DOHH2 (cell line): ENCODE data around the gene WFDC10B.
"Not testable (repeated sequence)": the region's sequence is repeated elsewhere in the genome, so short reads cannot be mapped to it uniquely, and the experiment has no call there.

Experiments used
- H3F3A ChIP-seq: fragments of 200-600 bp; sonication (generic), shearing (Covaris generic); 2 replicates; pipeline ENCODE4 v1.6.0; 2016; ENCODE audit warnings: antibody characterized with exemption, mild to moderate bottlenecking; ENCODE audit not compliant: control insufficient read depth, insufficient read depth
- H3K27ac ChIP-seq: fragments of 200-600 bp; sonication (generic); 2 replicates; pipeline ENCODE4 v1.5.1; 2014; ENCODE audit warnings: low read depth, mild to moderate bottlenecking, low read length, moderate library complexity
- H3K27me3 ChIP-seq: fragments of 200-600 bp; sonication (generic); 2 replicates; pipeline ENCODE4 v1.6.1; 2014; ENCODE audit warnings: mild to moderate bottlenecking, low read length, mixed read lengths; ENCODE audit not compliant: control insufficient read depth
- H3K36me3 ChIP-seq: fragments of 200-600 bp; sonication (generic); 2 replicates; pipeline ENCODE4 v1.6.1; 2014; ENCODE audit warnings: mild to moderate bottlenecking, low read length, moderate library complexity, mixed read lengths; ENCODE audit not compliant: control insufficient read depth
- H3K4me1 ChIP-seq: fragments of 200-600 bp; sonication (generic); 2 replicates; pipeline ENCODE4 v1.6.1; 2014; ENCODE audit warnings: mild to moderate bottlenecking, low read length, mixed read lengths; ENCODE audit not compliant: control insufficient read depth
- H3K4me2 ChIP-seq: fragments of 200-600 bp; sonication (generic); 2 replicates; pipeline ENCODE4 v1.6.0; 2014; ENCODE audit warnings: mild to moderate bottlenecking, low read length, moderate library complexity
- H3K4me3 ChIP-seq: fragments of 200-600 bp; sonication (generic); 2 replicates; pipeline ENCODE4 v1.5.1; 2014; ENCODE audit warnings: mild to moderate bottlenecking, low read length, mixed read lengths
- H3K79me2 ChIP-seq: fragments of 200-600 bp; sonication (generic); 2 replicates; pipeline ENCODE4 v1.6.1; 2014; ENCODE audit warnings: mild to moderate bottlenecking, low read length, mixed read lengths; ENCODE audit not compliant: control insufficient read depth
- H3K9me2 ChIP-seq: fragments of 200-600 bp; sonication (generic); replicated peaks from 2 replicates; pipeline ENCODE4 v1.6.1; 2014; ENCODE audit warnings: mild to moderate bottlenecking, low read length, mixed read lengths; ENCODE audit not compliant: control insufficient read depth
- H3K9me3 ChIP-seq: fragments of 200-600 bp; sonication (generic); 2 replicates; pipeline ENCODE4 v1.6.1; 2014; ENCODE audit warnings: antibody characterized with exemption, low read length, mixed read lengths; ENCODE audit not compliant: control insufficient read depth, insufficient read depth
- H4K20me1 ChIP-seq: fragments of 200-600 bp; sonication (generic); 2 replicates; pipeline ENCODE4 v1.6.0; 2014; ENCODE audit warnings: low read depth, mild to moderate bottlenecking, antibody characterized with exemption, low read length, moderate library complexity; ENCODE audit not compliant: control insufficient read depth, insufficient read depth
- CTCF ChIP-seq: fragments of 200-600 bp; sonication (generic); IDR thresholded peaks from one replicate; pipeline ENCODE4 v1.5.1; 2014; ENCODE audit warnings: antibody characterized with exemption, mild to moderate bottlenecking, low read depth, low read length; ENCODE audit not compliant: poor library complexity, severe bottlenecking
- EZH2phosphoT487 ChIP-seq: fragments of 200-600 bp; sonication (generic); IDR thresholded peaks from 2 replicates; pipeline ENCODE4 v1.6.1; 2017; ENCODE audit warnings: borderline replicate concordance, mild to moderate bottlenecking, antibody characterized with exemption, low read length, moderate library complexity, mixed read lengths

Gene WFDC10B

GRCh38 chr20:45732199-45732598 lies 27.4 kb upstream of the WFDC10B start:
- Histone ChIP-seq H3K9me2 (no peaks in the 10 kb centered on the region), H3F3A (no peaks in the 10 kb centered on the region), H3K4me3 (no peak overlapping the region), H3K27ac (no peak overlapping the region), H3K4me1 (no peaks in the 10 kb centered on the region), H3K36me3 (no peaks in the 10 kb centered on the region), H3K27me3 (no peaks in the 10 kb centered on the region), H3K9me3 (no peaks in the 10 kb centered on the region), H3K79me2 (no peaks in the 10 kb centered on the region), H4K20me1 (no peaks in the 10 kb centered on the region), H3K4me2 (no peak overlapping the region)
- TF ChIP-seq EZH2phosphoT487 (no peak), CTCF (no peak)

GRCh38 chr20:45727044-45727443 lies 22.2 kb upstream of the WFDC10B start:
- no peak for TF ChIP-seq CTCF
- TF ChIP-seq EZH2phosphoT487: no peak
- no peak overlapping the region for H3K4me2 ChIP-seq
- H3K4me1 ChIP-seq: no peaks in the 10 kb centered on the region
- no peaks in the 10 kb centered on the region for H4K20me1 ChIP-seq
- H3K9me2 ChIP-seq: no peaks in the 10 kb centered on the region
- no peak overlapping the region for H3K4me3 ChIP-seq
- no peaks in the 10 kb centered on the region for H3K9me3 ChIP-seq
- H3K36me3 ChIP-seq: no peaks in the 10 kb centered on the region
- H3K27me3 ChIP-seq: peaks cover 4% of the 10 kb centered on the region; the same call in 1 of the 2 replicates
- H3K27ac ChIP-seq: no peak overlapping the region
- H3K79me2 ChIP-seq: no peaks in the 10 kb centered on the region
- no peaks in the 10 kb centered on the region for H3F3A ChIP-seq

GRCh38 chr20:45725134-45725533 lies 20.3 kb upstream of the WFDC10B start:
- peaks cover 4% of the 10 kb centered on the region; the same call in 1 of the 2 replicates for H3K27me3 ChIP-seq
- TF ChIP-seq EZH2phosphoT487 (no peak), CTCF (no peak)
- no peaks in the 10 kb centered on the region for H3K9me2 ChIP-seq
- no peaks in the 10 kb centered on the region for H3K9me3 ChIP-seq
- no peaks in the 10 kb centered on the region for H4K20me1 ChIP-seq
- H3K27ac ChIP-seq: no peak overlapping the region
- no peaks in the 10 kb centered on the region for H3K4me1 ChIP-seq
- H3K36me3 ChIP-seq: no peaks in the 10 kb centered on the region
- no peaks in the 10 kb centered on the region for H3F3A ChIP-seq
- H3K79me2 ChIP-seq: no peaks in the 10 kb centered on the region
- H3K4me2 ChIP-seq: no peak overlapping the region
- H3K4me3 ChIP-seq: no peak overlapping the region

- Histone ChIP-seq H3K4me2 (no peak within 1 kb of the TSS), H3K9me3 (no peaks in the 10 kb centered on the region), H3K79me2 (no peaks in the 10 kb centered on the region), H4K20me1 (no peaks in the 10 kb centered on the region), H3K36me3 (no peaks in the 10 kb centered on the region), H3K4me3 (no peak within 1 kb of the TSS), H3K27ac (no peak within 1 kb of the TSS), H3K27me3 (peaks cover 4% of the 10 kb centered on the region; the same call in 1 of the 2 replicates), H3K4me1 (no peaks in the 10 kb centered on the region), H3F3A (no peaks in the 10 kb centered on the region), H3K9me2 (no peaks in the 10 kb centered on the region)
- TF ChIP-seq EZH2phosphoT487: no peak
- TF ChIP-seq CTCF: no peak
Observed at GRCh38 chr20:45722047-45722446, 17.2 kb upstream of the WFDC10B start, which contains the start of gene SPINT4. TSS of gene SPINT4 (plus strand) at chr20:45722347. CDS start at chr20:45722368, 21 bp downstream.

GRCh38 chr20:45716141-45716688 lies 11.4 kb upstream of the WFDC10B start:
- H3K27ac ChIP-seq, H3K9me2 ChIP-seq, H3K4me3 ChIP-seq, H4K20me1 ChIP-seq, H3K4me1 ChIP-seq, H3F3A ChIP-seq, H3K36me3 ChIP-seq, H3K9me3 ChIP-seq, H3K79me2 ChIP-seq, H3K27me3 ChIP-seq, H3K4me2 ChIP-seq: not testable (repeated sequence)
